Stimulated activated CD4-positive, alpha-beta T cell treated with anti-CD3 and anti-CD28 coated beads, Interleukin-2, amount 100 ng/mL, for 24 hours (primary cell): ENCODE measurements around the gene HOXA11.

ENCODE experiments used
- DNase-seq, 2 donors: peaks; one replicate each; pipeline ENCODE4 v3.0.0-alpha.2; 2020

HOXA11 gene

GRCh38 chr7:27192546-27193334, 7.7 kb upstream of the HOXA11 start:
- peak in 1 of 2 donors; percentile 14 for DNase-seq

GRCh38 chr7:27191833-27192545, 7.0 kb upstream of the HOXA11 start:
- DNase-seq = no peak

GRCh38 chr7:27191161-27191731, 6.2 kb upstream of the HOXA11 start:
- no peak for DNase-seq

- DNase-seq = no peak
Observed at GRCh38 chr7:27189997-27190748, 5.1 kb upstream of the HOXA11 start.

- DNase-seq = no peak
Observed at GRCh38 chr7:27189295-27189996, 4.4 kb upstream of the HOXA11 start.

GRCh38 chr7:27188386-27189294, 3.6 kb upstream of the HOXA11 start:
- no peak for DNase-seq

- no peak for DNase-seq
Observed at GRCh38 chr7:27187475-27188385, 2.7 kb upstream of the HOXA11 start.

GRCh38 chr7:27186668-27187474, 1.8 kb upstream of the HOXA11 start:
- DNase-seq = no peak

- no peak for DNase-seq
Observed at GRCh38 chr7:27185854-27186667, 1.0 kb upstream of the HOXA11 start.

GRCh38 chr7:27184337-27185012, 557 bp downstream of the HOXA11 start:
- no peak for DNase-seq

- no peak for DNase-seq
Observed at GRCh38 chr7:27183682-27184336, 1.2 kb downstream of the HOXA11 start.

GRCh38 chr7:27182861-27183681, 2.0 kb downstream of the HOXA11 start:
- no peak for DNase-seq

GRCh38 chr7:27182285-27182841, 2.7 kb downstream of the HOXA11 start:
- DNase-seq = no peak

- DNase-seq = no peak
Observed at GRCh38 chr7:27181795-27182275, 3.2 kb downstream of the HOXA11 start.

GRCh38 chr7:27180431-27181420, 4.3 kb downstream of the HOXA11 start:
- no peak for DNase-seq
